ENCODE data around the gene HTT. TPM values are rescaled to one million over a fixed set of nuclear protein-coding genes. Genes with fewer than 3 reads are reported as not detected.

Gene HTT
- total RNA-seq, 1 experiment from 2014 or later: 44.4 TPM

DNA sequence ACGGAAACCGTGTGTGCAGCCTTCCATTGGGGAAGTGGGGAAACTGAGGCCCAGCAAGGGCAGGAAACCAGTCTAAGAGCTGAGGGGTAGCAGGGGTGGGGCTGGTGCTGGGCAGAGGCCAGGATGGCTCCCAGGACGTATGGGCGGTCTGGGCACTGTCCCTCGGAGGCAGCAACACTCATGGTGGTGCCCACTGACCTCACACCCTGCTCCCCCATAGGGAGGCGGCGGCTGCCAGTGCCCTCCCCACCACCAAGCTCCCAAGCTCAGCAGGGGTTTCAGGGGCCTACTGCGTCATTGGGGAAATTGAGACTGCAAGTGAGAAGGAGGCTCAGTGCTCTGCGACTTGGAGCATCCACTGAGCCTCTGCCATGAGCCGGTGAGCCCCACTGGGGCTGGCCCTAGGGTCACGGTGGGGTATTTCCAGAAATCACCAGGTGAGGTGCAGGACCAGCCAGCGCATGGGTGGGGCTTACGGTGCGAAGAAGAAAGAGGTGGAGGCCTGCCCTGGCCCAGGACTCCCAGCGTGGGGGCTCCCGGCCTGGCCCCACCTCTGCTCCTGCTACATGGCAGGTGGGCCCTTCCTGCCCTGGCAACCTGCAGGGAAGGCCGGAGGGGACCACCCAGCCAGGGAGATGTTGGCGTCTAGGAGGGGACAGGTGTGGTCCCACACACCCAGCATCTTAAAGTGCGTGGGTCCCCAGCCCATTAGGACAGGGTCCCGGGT is 175.4 kb downstream of the HTT start:
- Mint-ChIP-seq H3K9me3 (ENCODE audit: low read depth, unreplicated experiment) (no peaks in the 10 kb centered on the region), H3K27ac (ENCODE audit: unreplicated experiment) (no peak overlapping the region), H3K4me1 (ENCODE audit: low read depth, unreplicated experiment) (no peaks in the 10 kb centered on the region), H3K27me3 (ENCODE audit: unreplicated experiment) (no peaks in the 10 kb centered on the region), H3K36me3 (ENCODE audit: insufficient read depth, unreplicated experiment) (peaks cover 5% of the 10 kb centered on the region), H3K4me3 (ENCODE audit: low read depth, unreplicated experiment) (no peak overlapping the region)
- TF ChIP-seq, protein P1, sequence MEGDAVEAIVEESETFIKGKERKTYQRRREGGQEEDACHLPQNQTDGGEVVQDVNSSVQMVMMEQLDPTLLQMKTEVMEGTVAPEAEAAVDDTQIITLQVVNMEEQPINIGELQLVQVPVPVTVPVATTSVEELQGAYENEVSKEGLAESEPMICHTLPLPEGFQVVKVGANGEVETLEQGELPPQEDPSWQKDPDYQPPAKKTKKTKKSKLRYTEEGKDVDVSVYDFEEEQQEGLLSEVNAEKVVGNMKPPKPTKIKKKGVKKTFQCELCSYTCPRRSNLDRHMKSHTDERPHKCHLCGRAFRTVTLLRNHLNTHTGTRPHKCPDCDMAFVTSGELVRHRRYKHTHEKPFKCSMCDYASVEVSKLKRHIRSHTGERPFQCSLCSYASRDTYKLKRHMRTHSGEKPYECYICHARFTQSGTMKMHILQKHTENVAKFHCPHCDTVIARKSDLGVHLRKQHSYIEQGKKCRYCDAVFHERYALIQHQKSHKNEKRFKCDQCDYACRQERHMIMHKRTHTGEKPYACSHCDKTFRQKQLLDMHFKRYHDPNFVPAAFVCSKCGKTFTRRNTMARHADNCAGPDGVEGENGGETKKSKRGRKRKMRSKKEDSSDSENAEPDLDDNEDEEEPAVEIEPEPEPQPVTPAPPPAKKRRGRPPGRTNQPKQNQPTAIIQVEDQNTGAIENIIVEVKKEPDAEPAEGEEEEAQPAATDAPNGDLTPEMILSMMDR (IDR thresholded peaks at IDR 0.05; ENCODE audit: unreplicated experiment): no peak
- no TSS peak for BruUV-seq (replicated peaks)
- CTCF ChIA-PET: no interaction called here
- intact Hi-C loops (cut with micrococcal nuclease; ENCODE audit: unreplicated experiment): no loop called here
- DNase-seq: no peak

DNA sequence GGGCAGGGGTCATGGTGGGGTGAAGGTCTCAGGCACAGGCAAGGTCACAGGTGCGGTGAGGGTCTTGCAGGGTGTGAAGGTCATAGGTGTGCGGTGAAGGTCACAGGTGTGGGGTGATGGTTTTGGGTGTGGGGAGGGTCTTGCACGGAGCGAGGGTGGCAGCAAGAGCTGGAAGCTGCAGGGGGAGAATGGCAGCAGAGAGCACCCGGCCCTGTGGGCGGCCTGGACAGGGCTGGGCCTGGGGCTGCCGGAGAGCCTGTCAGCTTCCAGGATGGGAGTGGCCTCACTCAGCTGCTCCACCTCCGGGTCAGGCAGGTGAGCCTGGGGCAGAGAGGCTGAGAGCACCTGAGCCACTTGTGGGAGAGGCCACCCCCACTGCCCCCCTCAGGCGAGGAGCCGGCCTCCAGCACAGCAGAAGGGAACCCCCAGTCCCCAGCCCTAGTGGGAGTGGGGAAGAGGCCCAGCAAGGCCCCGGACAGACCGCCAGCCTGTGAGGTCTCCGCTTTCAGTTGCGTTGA is 176.0 kb downstream of the HTT start:
- no peak for DNase-seq
- Mint-ChIP-seq H3K4me1 (ENCODE audit: low read depth, unreplicated experiment) (no peaks in the 10 kb centered on the region), H3K27me3 (ENCODE audit: unreplicated experiment) (no peaks in the 10 kb centered on the region), H3K27ac (ENCODE audit: unreplicated experiment) (no peak overlapping the region), H3K4me3 (ENCODE audit: low read depth, unreplicated experiment) (no peak overlapping the region), H3K36me3 (ENCODE audit: insufficient read depth, unreplicated experiment) (peaks cover 5% of the 10 kb centered on the region), H3K9me3 (ENCODE audit: low read depth, unreplicated experiment) (no peaks in the 10 kb centered on the region)
- TF ChIP-seq, protein P1 (IDR thresholded peaks at IDR 0.05; ENCODE audit: unreplicated experiment): no peak
- BruUV-seq (replicated peaks): no TSS peak
- intact Hi-C loops (cut with micrococcal nuclease; ENCODE audit: unreplicated experiment): no loop called here
- CTCF ChIA-PET: no interaction called here

DNA sequence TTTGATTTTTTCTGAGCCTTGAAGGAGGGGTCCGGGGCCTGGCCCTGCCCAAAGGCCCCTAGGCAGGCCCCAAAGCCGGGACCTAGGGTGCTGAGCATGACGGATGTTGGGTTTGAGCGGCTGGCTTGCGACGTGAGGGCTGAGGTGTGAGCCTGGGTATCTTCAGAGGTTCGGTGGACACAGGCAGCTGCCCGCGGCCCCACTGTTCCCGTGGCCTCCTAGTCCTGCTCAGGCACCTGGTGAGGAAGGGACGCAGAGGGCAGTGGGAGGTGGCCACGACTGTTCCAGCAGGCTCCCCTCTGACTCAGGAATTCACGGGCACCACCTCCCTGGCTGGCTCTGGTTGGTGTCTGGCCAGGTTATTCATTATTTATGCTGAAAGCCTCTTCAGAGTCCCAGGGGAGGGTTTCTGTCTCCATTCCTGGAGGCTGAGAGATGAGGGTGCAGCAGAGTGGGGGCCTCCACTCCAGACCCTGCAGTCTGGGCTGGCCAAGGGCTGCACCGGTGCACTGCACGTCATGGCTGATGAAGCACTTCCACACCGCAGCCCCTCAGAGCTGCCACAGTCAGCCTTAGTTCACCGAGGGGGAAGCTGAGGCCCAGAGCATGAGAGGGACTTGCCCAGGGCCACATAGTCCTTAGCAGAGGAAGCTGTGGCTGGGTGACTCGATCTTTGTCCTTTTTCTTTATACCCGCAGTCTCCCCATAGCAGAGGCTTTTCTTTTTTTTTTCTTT is 176.6 kb downstream of the HTT start:
- BruUV-seq (replicated peaks): no TSS peak
- intact Hi-C loops (cut with micrococcal nuclease; ENCODE audit: unreplicated experiment): no loop called here
- Mint-ChIP-seq H3K36me3 (ENCODE audit: insufficient read depth, unreplicated experiment) (peaks cover 5% of the 10 kb centered on the region), H3K4me3 (ENCODE audit: low read depth, unreplicated experiment) (no peak overlapping the region), H3K27ac (ENCODE audit: unreplicated experiment) (no peak overlapping the region), H3K4me1 (ENCODE audit: low read depth, unreplicated experiment) (no peaks in the 10 kb centered on the region), H3K27me3 (ENCODE audit: unreplicated experiment) (no peaks in the 10 kb centered on the region), H3K9me3 (ENCODE audit: low read depth, unreplicated experiment) (no peaks in the 10 kb centered on the region)
- DNase-seq: no peak
- TF ChIP-seq, protein P1 (IDR thresholded peaks at IDR 0.05; ENCODE audit: unreplicated experiment): no peak
- CTCF ChIA-PET: interaction anchor here (0.6 kb wide), 1 partner anchor 30 kb away, joined by 3 read pairs; no protein-coding TSS in a partner anchor

DNA sequence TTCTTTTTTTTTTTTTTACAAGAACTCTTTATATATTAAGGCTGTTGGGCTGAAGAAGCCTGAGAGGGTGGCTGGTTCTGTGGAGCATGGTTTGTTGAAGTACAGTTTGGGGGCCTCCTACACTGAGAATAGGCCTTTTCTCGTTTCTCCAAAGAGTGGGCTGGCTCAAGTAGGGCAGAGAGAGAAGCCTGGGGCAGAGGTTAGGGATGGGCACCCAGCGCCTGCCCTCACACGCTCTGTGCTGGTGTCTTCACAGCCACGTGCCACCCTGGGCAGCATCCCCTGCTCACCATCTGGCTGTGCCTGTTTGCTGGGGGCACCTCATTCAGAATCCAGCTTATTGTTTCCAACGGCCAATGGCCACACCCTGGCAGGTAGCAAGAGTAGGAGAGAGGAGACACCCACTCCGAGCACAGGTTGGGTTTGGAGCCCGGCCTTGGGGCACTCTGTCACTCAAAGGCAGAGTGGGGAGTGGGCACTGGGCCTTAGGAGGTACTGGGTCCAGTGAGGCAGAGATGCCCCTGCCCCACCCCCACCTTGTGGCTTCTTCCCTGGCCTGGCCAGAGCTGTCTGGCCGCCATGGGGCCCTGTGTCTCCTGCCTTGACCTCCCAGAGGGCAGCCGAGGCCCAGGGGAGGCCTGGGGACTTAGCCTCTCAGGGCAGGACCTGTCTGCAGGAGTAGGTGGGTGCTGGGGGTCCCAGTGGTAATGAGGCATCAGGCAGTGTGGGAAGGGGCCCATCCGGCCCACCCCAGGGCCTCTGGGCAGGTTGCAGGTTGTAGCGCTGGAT is 177.4 kb downstream of the HTT start:
- H3K27ac Mint-ChIP-seq (ENCODE audit: unreplicated experiment): no peak overlapping the region
- no peak overlapping the region for H3K4me3 Mint-ChIP-seq (ENCODE audit: low read depth, unreplicated experiment)
- CTCF ChIA-PET: interaction anchor here (0.6 kb wide), 1 partner anchor 29 kb away, joined by 3 read pairs; no protein-coding TSS in a partner anchor
- TF ChIP-seq, protein P1 (IDR thresholded peaks at IDR 0.05; ENCODE audit: unreplicated experiment): no peak
- DNase-seq: no peak
- H3K36me3 Mint-ChIP-seq (ENCODE audit: insufficient read depth, unreplicated experiment): peaks cover 5% of the 10 kb centered on the region
- no peaks in the 10 kb centered on the region for H3K9me3 Mint-ChIP-seq (ENCODE audit: low read depth, unreplicated experiment)
- H3K4me1 Mint-ChIP-seq (ENCODE audit: low read depth, unreplicated experiment): no peaks in the 10 kb centered on the region
- no TSS peak for BruUV-seq (replicated peaks)
- no peaks in the 10 kb centered on the region for H3K27me3 Mint-ChIP-seq (ENCODE audit: unreplicated experiment)
- intact Hi-C loops (cut with micrococcal nuclease; ENCODE audit: unreplicated experiment): no loop called here

All from Calu3 (cell line).